HCT116 (cell line): Measurements from ENCODE around the gene HAO1. TPM values are rescaled to one million over a fixed set of nuclear protein-coding genes. Genes with fewer than 3 reads are reported as not detected.

Source experiments
- ATAC-seq: fragments of 200-7000 bp; cut with Tn5 transposase; 2 replicates; pipeline ENCODE4 v1.9.1; 2020; ENCODE audit warnings: mild to moderate bottlenecking, moderate library complexity
- BruUV-seq: library from RNA; stranded (reverse); fragments of 400-500 nt; replicated peaks from 2 replicates; lab custom pipeline; 2021; lab: Mats Ljungman, UMichigan
- CTCF ChIA-PET: fragments of 300-600 bp; sonication (Branson Sonifier 250); formaldehyde crosslinking; loops from one replicate; lab custom pipeline; 2021; ENCODE audit warnings: antibody characterized with exemption; lab: Charles Lee
- POLR2A ChIA-PET: fragments of 300-600, 350-600 bp; sonication (Branson Sonifier 250); formaldehyde crosslinking; loops from one replicate; lab custom pipeline; 2021; ENCODE audit warnings: antibody characterized with exemption; lab: Charles Lee
- RAD21 ChIA-PET, 2 experiments: fragments of 300-600 bp; sonication (Branson Sonifier 250); formaldehyde crosslinking; loops; one replicate each; lab custom pipeline; 2023; ENCODE audit warnings: low total read pairs in 2 of 2; ENCODE audit not compliant: uncharacterized antibody in 2 of 2, unreplicated experiment in 2 of 2, low non-redundant PET in 1 of 2; lab: Charles Lee
- DNase-seq: peaks from one replicate; pipeline ENCODE4 v3.0.0-alpha.2; 2010; ENCODE audit warnings: low read depth, low spot score
- H2AFZ ChIP-seq: fragments of 200-600 bp; shearing (Covaris generic), sonication (generic); 2 replicates; pipeline ENCODE4 v1.6.1; 2017; ENCODE audit warnings: low read depth, mixed run types, mixed read lengths, antibody characterized with exemption, low read length; ENCODE audit not compliant: poor library complexity, severe bottlenecking
- H3K27ac ChIP-seq: 2 replicates; pipeline ENCODE4 v1.5.1; 2012; ENCODE audit warnings: low read depth, low read length
- H3K27me3 ChIP-seq: fragments of 200-600 bp; sonication (generic); 2 replicates; pipeline ENCODE4 v1.6.1; 2016; ENCODE audit warnings: mixed run types, low read length, mixed read lengths; ENCODE audit not compliant: insufficient read depth
- H3K36me3 ChIP-seq, 2 experiments: fragments of 200-500 bp in 1 of 2; fragments of 200-600 bp in 1 of 2; sonication (Bioruptor generic) in 1 of 2; sonication (generic) in 1 of 2; 2 replicates each; pipeline versions ENCODE4 v1.5.1 to v1.6.1; 2014 to 2016; ENCODE audit warnings: low read length in 2 of 2, inconsistent platforms in 1 of 2, mixed read lengths in 1 of 2, mixed run types in 1 of 2; ENCODE audit not compliant: insufficient read depth in 2 of 2, control insufficient read depth in 1 of 2
- H3K4me1 ChIP-seq, 2 experiments: fragments of 200-600 bp in 1 of 2; sonication (generic) in 1 of 2; 2 replicates each; pipeline versions ENCODE4 v1.5.1 to v1.6.1; 2012 to 2017; ENCODE audit warnings: low read length in 2 of 2, inconsistent platforms in 1 of 2, mild to moderate bottlenecking in 1 of 2, mixed read lengths in 1 of 2, mixed run types in 1 of 2, moderate library complexity in 1 of 2; ENCODE audit not compliant: insufficient read depth in 2 of 2, control insufficient read depth in 1 of 2
- H3K4me2 ChIP-seq: fragments of 200-600 bp; sonication (generic); 2 replicates; pipeline ENCODE4 v1.6.1; 2017; ENCODE audit warnings: mixed run types, low read length, mixed read lengths
- H3K4me3 ChIP-seq, 2 experiments: fragments of 200-600 bp in 1 of 2; sonication (generic) in 1 of 2; replicated peaks in 1 of 2; 2 replicates each; pipeline ENCODE4 v1.5.1; 2011 to 2016; ENCODE audit warnings: low read length in 2 of 2, control low read depth in 1 of 2, low read depth in 1 of 2, mild to moderate bottlenecking in 1 of 2, mixed read lengths in 1 of 2, mixed run types in 1 of 2
- H3K79me2 ChIP-seq: fragments of 200-600 bp; sonication (generic); 2 replicates; pipeline ENCODE4 v1.6.1; 2017; ENCODE audit warnings: mild to moderate bottlenecking, mixed run types, low read length, moderate library complexity, mixed read lengths; ENCODE audit not compliant: insufficient read depth
- H3K9ac ChIP-seq: fragments of 200-600 bp; sonication (generic); 2 replicates; pipeline ENCODE4 v1.6.1; 2016; ENCODE audit warnings: low read length, mixed read lengths
- H3K9me2 ChIP-seq: fragments of 200-600 bp; sonication (generic), shearing (Covaris generic); 2 replicates; pipeline ENCODE4 v1.6.1; 2017; ENCODE audit warnings: mixed run types, mild to moderate bottlenecking, moderate library complexity; ENCODE audit not compliant: insufficient read depth
- H3K9me3 ChIP-seq, 2 experiments: fragments of 200-500 bp in 1 of 2; fragments of 200-600 bp in 1 of 2; sonication (Bioruptor generic) in 1 of 2; sonication (generic) in 1 of 2; 2 replicates each; pipeline ENCODE4 v1.6.1; 2014 to 2017; ENCODE audit warnings: low read length in 2 of 2, mixed read lengths in 2 of 2, inconsistent platforms in 1 of 2, low read depth in 1 of 2, mild to moderate bottlenecking in 1 of 2, mixed run types in 1 of 2, moderate library complexity in 1 of 2; ENCODE audit not compliant: control insufficient read depth in 1 of 2, insufficient read depth in 1 of 2
- H4K20me1 ChIP-seq: fragments of 200-600 bp; sonication (generic), shearing (Covaris generic); 2 replicates; pipeline ENCODE4 v1.6.1; 2017; ENCODE audit warnings: mixed run types, mild to moderate bottlenecking, moderate library complexity; ENCODE audit not compliant: insufficient read depth
- ATF3 ChIP-seq: IDR thresholded peaks from 2 replicates; pipeline ENCODE4 v1.6.1; 2012
- CEBPB ChIP-seq: IDR thresholded peaks from 2 replicates; pipeline ENCODE4 v1.6.1; 2012; ENCODE audit warnings: low read depth
- CTCF ChIP-seq, 3 experiments: fragments of 200-600 bp in 1 of 3; sonication (generic) in 1 of 3; IDR thresholded peaks in 2 of 3; conservative IDR thresholded peaks in 1 of 3; 2 replicates each; pipeline ENCODE4 v1.5.1; 2012 to 2017; ENCODE audit warnings: low read depth in 2 of 3, low read length in 2 of 3, antibody characterized with exemption in 1 of 3, borderline replicate concordance in 1 of 3, control low read depth in 1 of 3, mild to moderate bottlenecking in 1 of 3, mixed read lengths in 1 of 3, mixed run types in 1 of 3, moderate library complexity in 1 of 3; ENCODE audit not compliant: insufficient read depth in 1 of 3
- ELF1 ChIP-seq: IDR thresholded peaks from 2 replicates; pipeline ENCODE4 v1.6.1; 2012; ENCODE audit warnings: low read depth, borderline replicate concordance
- JUND ChIP-seq: IDR thresholded peaks from 2 replicates; pipeline ENCODE4 v1.6.1; 2012
- POLR2AphosphoS5 ChIP-seq: IDR thresholded peaks from 2 replicates; pipeline ENCODE4 v1.6.1; 2011; ENCODE audit warnings: mild to moderate bottlenecking, low read depth, low read length, moderate library complexity
- RAD21 ChIP-seq: IDR thresholded peaks from 2 replicates; pipeline ENCODE4 v1.6.1; 2012; ENCODE audit warnings: low read depth, mild to moderate bottlenecking
- REST ChIP-seq: IDR thresholded peaks from 2 replicates; pipeline ENCODE4 v1.6.1; 2012; ENCODE audit warnings: low read depth
- YY1 ChIP-seq: IDR thresholded peaks from 2 replicates; pipeline ENCODE4 v1.6.1; 2011; ENCODE audit warnings: low read length, low read depth, moderate library complexity, mild to moderate bottlenecking; ENCODE audit not compliant: insufficient replicate concordance; ENCODE audit errors: extremely low read depth
- ZFX ChIP-seq: fragments of 450-650 bp; IDR thresholded peaks from 2 replicates; pipeline ENCODE4 v1.6.1; 2017
- intact Hi-C: fragments of 100-400 bp; cut with micrococcal nuclease; formaldehyde crosslinking; loops from 2 replicates; pipeline ENCODE4 v1.10.0; 2022
- total RNA-seq: library from RNA; stranded (reverse); gene quantifications from one replicate; pipeline ENCODE4 v1.2.1, GENCODE V29; 2021; ENCODE audit not compliant: unreplicated experiment

Gene HAO1
- total RNA-seq, 1 experiment from 2014 or later, result 0.12 TPM

GRCh38 chr20:7980332-7981046 is 40.2 kb upstream of the HAO1 start:
- ChIA-PET RAD21 (interaction anchor here in 1 of 2 experiments (0.9 kb wide), 1 partner anchor 742 kb away, joined by 5 read pairs; no protein-coding TSS in a partner anchor), CTCF (interaction anchor here (0.7 to 2.1 kb wide), 11 partner anchors 9 to 741 kb away, joined by 3 to 54 read pairs (median 4); partner anchors contain the start of gene TMX4), POLR2A (no interaction called here)
- no TSS peak for BruUV-seq
- H4K20me1 ChIP-seq, result no peaks in the 10 kb centered on the region
- H3K79me2 ChIP-seq, result no peaks in the 10 kb centered on the region
- no peaks in the 10 kb centered on the region for H3K9me2 ChIP-seq
- H3K4me2 ChIP-seq, result no peak overlapping the region; the same call in 1 of the 2 replicates
- no peak overlapping the region for H3K4me3 ChIP-seq
- peaks cover 0 to 5% of the 10 kb centered on the region in 2 experiments; a peak in 1 of 4 replicates for H3K4me1 ChIP-seq
- TF ChIP-seq RAD21 (peak; percentile 50), CEBPB (no peak), POLR2AphosphoS5 (no peak), YY1 (no peak), CTCF (IDR thresholded peaks at IDR 0.05 in 2 of 3, conservative IDR thresholded peaks at IDR 0.05 in 1 of 3; ENCODE audit: borderline replicate concordance in 1 of 3, insufficient read depth in 1 of 3, low read depth in 2 of 3, low read length in 2 of 3) (peak; percentile 26 to 69 (median 59); a peak in 4 of 6 replicates), ELF1 (no peak), ZFX (no peak), ATF3 (no peak), REST (no peak), JUND (no peak)
- H3K9me3 ChIP-seq, result no peaks in the 10 kb centered on the region
- H3K27me3 ChIP-seq, result no peaks in the 10 kb centered on the region
- DNase-seq, result peak; percentile 23
- H3K9ac ChIP-seq, result no peak overlapping the region
- no peaks in the 10 kb centered on the region for H3K36me3 ChIP-seq
- no peak overlapping the region for H2AFZ ChIP-seq
- intact Hi-C loops, result loop anchor here (1.0 kb wide), 1 partner anchor 742 kb away; no protein-coding TSS in a partner anchor
- H3K27ac ChIP-seq, result no peak overlapping the region
- peak; percentile 91 for ATAC-seq
